GM23338 (cell line): ENCODE results near the gene C8A. TPM values are rescaled to one million over a fixed set of nuclear protein-coding genes. Genes with fewer than 3 reads are reported as not detected.
A peak's percentile ranks its signal among the peaks of the same experiment; 100 is the strongest.

Experiments
- ATAC-seq: fragments of 200-7000 bp; cut with Tn5 transposase; 3 replicates; pipeline ENCODE4 v1.9.1; 2020
- DNase-seq: peaks from one replicate; pipeline ENCODE4 v3.0.0-alpha.2; 2015; ENCODE audit warnings: low spot score
- H2AFZ ChIP-seq: fragments of 200-600 bp; sonication (generic); 2 replicates; pipeline ENCODE4 v1.8.0; 2016; ENCODE audit warnings: antibody characterized with exemption, mild to moderate bottlenecking, moderate library complexity
- H3F3A ChIP-seq: fragments of 200-600 bp; sonication (generic); replicated peaks from 2 replicates; pipeline ENCODE4 v1.8.0; 2017; ENCODE audit warnings: antibody characterized with exemption, mixed run types, low read depth
- H3K27ac ChIP-seq: fragments of 200-600 bp; sonication (generic); 2 replicates; pipeline ENCODE4 v1.6.1; 2016; ENCODE audit warnings: low read depth
- H3K27me3 ChIP-seq: fragments of 200-600 bp; sonication (generic); 2 replicates; pipeline ENCODE4 v1.8.0; 2016; ENCODE audit warnings: mild to moderate bottlenecking, mixed run types, moderate library complexity; ENCODE audit not compliant: insufficient read depth
- H3K36me3 ChIP-seq: fragments of 200-600 bp; sonication (generic); 2 replicates; pipeline ENCODE4 v1.8.0; 2016; ENCODE audit warnings: mild to moderate bottlenecking; ENCODE audit not compliant: insufficient read depth
- H3K4me1 ChIP-seq: fragments of 200-600 bp; sonication (generic); 2 replicates; pipeline ENCODE4 v1.8.0; 2016; ENCODE audit warnings: mild to moderate bottlenecking, moderate library complexity; ENCODE audit not compliant: insufficient read depth
- H3K4me2 ChIP-seq: fragments of 200-600 bp; sonication (generic); 2 replicates; pipeline ENCODE4 v1.7.1; 2017; ENCODE audit warnings: mixed run types
- H3K4me3 ChIP-seq: fragments of 200-600 bp; sonication (generic); 2 replicates; pipeline ENCODE4 v1.6.1; 2016; ENCODE audit warnings: mixed run types
- H3K79me2 ChIP-seq: fragments of 200-600 bp; sonication (generic); replicated peaks from 2 replicates; pipeline ENCODE4 v1.8.0; 2017; ENCODE audit warnings: mild to moderate bottlenecking; ENCODE audit not compliant: insufficient read depth
- H3K9me2 ChIP-seq: fragments of 200-600 bp; sonication (generic); 2 replicates; pipeline ENCODE4 v1.8.0; 2017; ENCODE audit not compliant: insufficient read depth
- H4K20me1 ChIP-seq: fragments of 200-600 bp; sonication (generic); replicated peaks from 2 replicates; pipeline ENCODE4 v1.8.0; 2017; ENCODE audit warnings: mild to moderate bottlenecking; ENCODE audit not compliant: insufficient read depth
- H3K27ac Mint-ChIP-seq: 2 replicates; pipeline ENCODE4 v1.8.0; 2020; ENCODE audit warnings: inconsistent platforms, mild to moderate bottlenecking, moderate library complexity, mixed read lengths
- H3K27me3 Mint-ChIP-seq: 3 replicates; pipeline ENCODE4 v1.8.0; 2022; ENCODE audit warnings: low read depth, mild to moderate bottlenecking, moderate library complexity, mixed read lengths, inconsistent platforms; ENCODE audit not compliant: insufficient read depth, poor library complexity
- H3K36me3 Mint-ChIP-seq: 3 replicates; pipeline ENCODE4 v1.8.0; 2021; ENCODE audit warnings: low read depth, mild to moderate bottlenecking, inconsistent platforms, moderate library complexity, mixed read lengths
- H3K4me1 Mint-ChIP-seq: 3 replicates; pipeline ENCODE4 v1.8.0; 2020; ENCODE audit warnings: mild to moderate bottlenecking, inconsistent platforms, mixed read lengths
- H3K4me3 Mint-ChIP-seq: 3 replicates; pipeline ENCODE4 v1.8.0; 2021; ENCODE audit warnings: moderate library complexity, mild to moderate bottlenecking, inconsistent platforms, mixed read lengths
- H3K9me3 Mint-ChIP-seq: 3 replicates; pipeline ENCODE4 v1.8.0; 2020; ENCODE audit warnings: moderate library complexity, mild to moderate bottlenecking, inconsistent platforms, mixed read lengths
- CREB1 ChIP-seq: fragments of 250-450 bp; sonication (Bioruptor Pico); IDR thresholded peaks from 2 replicates; pipeline ENCODE4 v1.5.0; 2020; ENCODE audit warnings: low read depth, mild to moderate bottlenecking, moderate library complexity
- ETS1 ChIP-seq: IDR thresholded peaks from 2 replicates; pipeline ENCODE4 v1.6.1; 2016; ENCODE audit warnings: antibody characterized with exemption
- EZH2 ChIP-seq: fragments of 200-600 bp; sonication (generic); IDR thresholded peaks from one replicate; pipeline ENCODE4 v1.8.0; 2017; ENCODE audit warnings: antibody characterized with exemption, mild to moderate bottlenecking, low read depth; ENCODE audit not compliant: unreplicated experiment
- EZH2phosphoT487 ChIP-seq: fragments of 200-600 bp; sonication (generic); IDR thresholded peaks from one replicate; pipeline ENCODE4 v1.8.1; 2018; ENCODE audit warnings: antibody characterized with exemption; ENCODE audit not compliant: unreplicated experiment
- JUNB ChIP-seq: IDR thresholded peaks from one replicate; pipeline ENCODE4 v1.6.1; 2016; ENCODE audit warnings: antibody characterized with exemption; ENCODE audit not compliant: unreplicated experiment
- ZNF331 ChIP-seq: fragments of 250-450 bp; sonication (Bioruptor Pico); IDR thresholded peaks from 2 replicates; pipeline ENCODE4 v1.5.0; 2020; ENCODE audit warnings: low read depth, mild to moderate bottlenecking, moderate library complexity
- polyA plus RNA-seq: library from polyadenylated mRNA; unstranded; fragments of >200 nt; fragmentation: Nextera tagmentation; extraction: Ambion mirVana; gene quantifications from 2 replicates; pipeline ENCODE4 v1.2.1, GENCODE V29; 2016
- total RNA-seq: library from RNA; depleted of rRNA; stranded (reverse); fragments of >200 nt; shearing (Covaris generic); gene quantifications from 2 replicates; pipeline ENCODE4 v1.2.3, GENCODE V29; 2014
- TF ChIP-seq, protein P1 (sequence below): IDR thresholded peaks from one replicate; pipeline ENCODE4 v1.6.1; 2018; ENCODE audit warnings: antibody characterized with exemption; ENCODE audit not compliant: unreplicated experiment
- TF ChIP-seq, protein P2 (sequence below), 2 experiments: fragments of 200-600 bp in 1 of 2; sonication (generic) in 1 of 2; conservative IDR thresholded peaks; 2 replicates each; pipeline versions ENCODE4 v1.5.1 to v1.6.1; 2016 to 2017; ENCODE audit warnings: antibody characterized with exemption in 2 of 2, low read depth in 2 of 2, mild to moderate bottlenecking in 2 of 2, moderate library complexity in 1 of 2

C8A gene
- total and polyA plus RNA-seq, 2 experiments from 2014 or later: not detected

GRCh38 chr1:56830052-56830451 lies 24.5 kb upstream of the C8A start (continued):
- TF ChIP-seq, protein P1, sequence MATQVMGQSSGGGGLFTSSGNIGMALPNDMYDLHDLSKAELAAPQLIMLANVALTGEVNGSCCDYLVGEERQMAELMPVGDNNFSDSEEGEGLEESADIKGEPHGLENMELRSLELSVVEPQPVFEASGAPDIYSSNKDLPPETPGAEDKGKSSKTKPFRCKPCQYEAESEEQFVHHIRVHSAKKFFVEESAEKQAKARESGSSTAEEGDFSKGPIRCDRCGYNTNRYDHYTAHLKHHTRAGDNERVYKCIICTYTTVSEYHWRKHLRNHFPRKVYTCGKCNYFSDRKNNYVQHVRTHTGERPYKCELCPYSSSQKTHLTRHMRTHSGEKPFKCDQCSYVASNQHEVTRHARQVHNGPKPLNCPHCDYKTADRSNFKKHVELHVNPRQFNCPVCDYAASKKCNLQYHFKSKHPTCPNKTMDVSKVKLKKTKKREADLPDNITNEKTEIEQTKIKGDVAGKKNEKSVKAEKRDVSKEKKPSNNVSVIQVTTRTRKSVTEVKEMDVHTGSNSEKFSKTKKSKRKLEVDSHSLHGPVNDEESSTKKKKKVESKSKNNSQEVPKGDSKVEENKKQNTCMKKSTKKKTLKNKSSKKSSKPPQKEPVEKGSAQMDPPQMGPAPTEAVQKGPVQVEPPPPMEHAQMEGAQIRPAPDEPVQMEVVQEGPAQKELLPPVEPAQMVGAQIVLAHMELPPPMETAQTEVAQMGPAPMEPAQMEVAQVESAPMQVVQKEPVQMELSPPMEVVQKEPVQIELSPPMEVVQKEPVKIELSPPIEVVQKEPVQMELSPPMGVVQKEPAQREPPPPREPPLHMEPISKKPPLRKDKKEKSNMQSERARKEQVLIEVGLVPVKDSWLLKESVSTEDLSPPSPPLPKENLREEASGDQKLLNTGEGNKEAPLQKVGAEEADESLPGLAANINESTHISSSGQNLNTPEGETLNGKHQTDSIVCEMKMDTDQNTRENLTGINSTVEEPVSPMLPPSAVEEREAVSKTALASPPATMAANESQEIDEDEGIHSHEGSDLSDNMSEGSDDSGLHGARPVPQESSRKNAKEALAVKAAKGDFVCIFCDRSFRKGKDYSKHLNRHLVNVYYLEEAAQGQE: no peak
- TF ChIP-seq JUNB (no peak), ZNF331 (CRISPR knock-in tag) (no peak), ETS1 (no peak), CREB1 (CRISPR knock-in tag) (no peak), EZH2 (no peak)

- DNase-seq (peak; percentile 73), ATAC-seq (peak; percentile 78)
- Mint-ChIP-seq H3K27ac (no peak overlapping the region), H3K9me3 (no peaks in the 10 kb centered on the region; the same call in none of the 3 replicates), H3K4me3 (no peak overlapping the region), H3K4me1 (peaks cover 9% of the 10 kb centered on the region; the same call in 1 of the 3 replicates), H3K27me3 (no peaks in the 10 kb centered on the region), H3K36me3 (no peaks in the 10 kb centered on the region; the same call in 2 of the 3 replicates)
- TF ChIP-seq, protein P2, sequence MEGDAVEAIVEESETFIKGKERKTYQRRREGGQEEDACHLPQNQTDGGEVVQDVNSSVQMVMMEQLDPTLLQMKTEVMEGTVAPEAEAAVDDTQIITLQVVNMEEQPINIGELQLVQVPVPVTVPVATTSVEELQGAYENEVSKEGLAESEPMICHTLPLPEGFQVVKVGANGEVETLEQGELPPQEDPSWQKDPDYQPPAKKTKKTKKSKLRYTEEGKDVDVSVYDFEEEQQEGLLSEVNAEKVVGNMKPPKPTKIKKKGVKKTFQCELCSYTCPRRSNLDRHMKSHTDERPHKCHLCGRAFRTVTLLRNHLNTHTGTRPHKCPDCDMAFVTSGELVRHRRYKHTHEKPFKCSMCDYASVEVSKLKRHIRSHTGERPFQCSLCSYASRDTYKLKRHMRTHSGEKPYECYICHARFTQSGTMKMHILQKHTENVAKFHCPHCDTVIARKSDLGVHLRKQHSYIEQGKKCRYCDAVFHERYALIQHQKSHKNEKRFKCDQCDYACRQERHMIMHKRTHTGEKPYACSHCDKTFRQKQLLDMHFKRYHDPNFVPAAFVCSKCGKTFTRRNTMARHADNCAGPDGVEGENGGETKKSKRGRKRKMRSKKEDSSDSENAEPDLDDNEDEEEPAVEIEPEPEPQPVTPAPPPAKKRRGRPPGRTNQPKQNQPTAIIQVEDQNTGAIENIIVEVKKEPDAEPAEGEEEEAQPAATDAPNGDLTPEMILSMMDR (conservative IDR thresholded peaks at IDR 0.05; ENCODE audit: low read depth in 2 of 2): peak; percentile 95 to 98
- TF ChIP-seq EZH2phosphoT487: no peak
- no peaks in the 10 kb centered on the region for H3K36me3 ChIP-seq
- H3K79me2 ChIP-seq: no peaks in the 10 kb centered on the region
- no peak overlapping the region for H2AFZ ChIP-seq
- no peaks in the 10 kb centered on the region for H3K9me2 ChIP-seq
- H3K4me3 ChIP-seq: no peak overlapping the region
- H3K4me2 ChIP-seq: no peak overlapping the region
- H3K27me3 ChIP-seq: no peaks in the 10 kb centered on the region
- no peak overlapping the region for H3K27ac ChIP-seq
- H3K4me1 ChIP-seq: no peaks in the 10 kb centered on the region
- no peaks in the 10 kb centered on the region for H3F3A ChIP-seq
- H4K20me1 ChIP-seq: no peaks in the 10 kb centered on the region
Observed at GRCh38 chr1:56831871-56832693, 22.5 kb upstream of the C8A start.
